HG02981 (cell line): ENCODE results near the gene CIZ1.

Experiments used
- ATAC-seq: cut with Tn5 transposase; IDR thresholded peaks from one replicate; pipeline ENCODE4 v1.9.1; 2021; ENCODE audit warnings: mild to moderate bottlenecking, moderate library complexity; ENCODE audit not compliant: unreplicated experiment

CIZ1 gene

GRCh38 chr9:128214571-128215490, 23.5 kb upstream of the CIZ1 start:
- ATAC-seq: no peak

DNA sequence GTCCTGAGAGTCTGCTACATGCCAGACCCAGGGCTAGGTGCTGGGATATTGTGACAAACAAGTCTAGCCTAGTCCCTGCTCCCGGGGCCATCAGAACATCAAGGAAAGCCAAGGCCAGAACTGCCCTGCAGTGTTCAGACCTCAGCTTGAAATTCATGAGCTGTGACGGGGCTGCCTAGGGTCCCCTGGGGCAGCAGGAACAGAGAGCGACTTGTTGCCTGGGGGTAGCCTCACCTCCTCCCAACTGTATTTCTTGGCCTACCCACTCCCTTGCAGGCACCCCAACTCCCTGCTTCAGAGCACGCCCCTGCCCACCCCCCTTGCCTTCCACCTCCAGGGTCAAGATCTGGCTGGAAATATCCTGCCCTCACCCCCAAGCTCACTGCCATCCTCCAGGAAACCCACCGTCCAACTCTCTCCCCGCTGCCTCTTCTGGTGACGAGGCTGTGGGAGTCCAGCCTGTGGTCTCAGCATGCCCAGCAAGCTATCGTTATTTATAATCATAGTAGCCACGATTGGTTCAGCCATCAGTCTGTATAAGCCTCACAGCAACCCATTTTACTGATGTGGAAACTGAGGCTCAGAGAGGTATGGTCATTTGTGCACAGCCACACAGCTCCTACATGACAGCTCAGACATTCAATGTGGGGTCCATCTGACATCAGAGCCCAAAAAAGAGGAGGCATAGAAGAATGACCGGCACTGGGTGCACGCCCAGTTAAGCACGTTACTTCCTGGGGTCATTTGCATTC, 22.6 kb upstream of the CIZ1 start:
- no peak for ATAC-seq

GRCh38 chr9:128211981-128212281, 20.6 kb upstream of the CIZ1 start:
- no peak for ATAC-seq

GRCh38 chr9:128211186-128211980, 20.0 kb upstream of the CIZ1 start:
- no peak for ATAC-seq

GRCh38 chr9:128208946-128209669, 17.7 kb upstream of the CIZ1 start:
- ATAC-seq: no peak

- no peak for ATAC-seq
Measured at GRCh38 chr9:128208386-128208785, 17.0 kb upstream of the CIZ1 start.

DNA sequence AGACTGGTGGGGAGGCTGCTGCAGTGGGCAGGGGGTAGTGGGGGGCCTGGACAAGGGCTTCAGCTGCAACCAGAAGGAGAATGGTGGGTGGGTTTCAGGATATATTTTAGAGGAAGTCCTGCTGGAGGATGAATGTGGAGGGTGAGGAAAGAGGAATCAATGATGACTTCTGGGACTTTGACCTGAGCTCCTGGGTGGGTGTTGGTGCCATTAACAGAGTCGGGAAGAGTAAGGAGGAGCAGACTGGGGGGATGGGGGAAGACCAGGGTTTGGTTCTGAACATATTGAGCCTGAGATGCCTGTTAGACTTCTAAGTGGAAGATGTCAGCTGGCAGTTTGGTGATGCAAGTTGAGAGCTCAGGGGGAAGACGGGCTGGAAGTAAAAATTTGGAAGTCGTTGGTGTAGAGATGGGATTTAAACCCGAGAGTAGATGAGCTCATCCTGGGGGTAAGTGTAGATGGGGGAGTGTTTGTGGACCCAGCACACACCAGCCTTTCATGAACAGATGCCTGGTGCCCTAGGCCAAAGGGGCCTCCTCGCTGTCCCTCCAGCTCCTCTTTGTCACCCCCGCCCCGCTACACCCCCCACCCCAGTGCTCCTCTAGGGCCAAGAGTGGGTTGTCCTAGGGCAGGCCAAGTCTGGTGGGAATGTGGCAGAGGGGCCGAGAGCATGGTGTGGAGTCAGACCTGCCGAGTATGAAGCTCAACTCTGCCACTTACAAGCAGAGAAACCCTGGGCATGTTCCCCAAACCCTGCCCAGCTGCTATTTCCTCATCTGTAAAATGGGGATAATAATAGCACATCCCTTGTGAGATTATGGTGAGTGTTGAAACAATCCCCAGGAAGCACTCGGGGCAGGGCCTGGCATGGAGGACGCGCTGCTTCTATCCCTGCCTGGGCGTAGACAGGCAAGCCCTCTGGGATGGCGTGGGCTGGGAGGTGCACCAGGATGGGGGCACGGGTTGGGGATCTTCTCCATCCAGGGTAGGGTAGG, 15.8 kb upstream of the CIZ1 start:
- ATAC-seq: no peak

DNA sequence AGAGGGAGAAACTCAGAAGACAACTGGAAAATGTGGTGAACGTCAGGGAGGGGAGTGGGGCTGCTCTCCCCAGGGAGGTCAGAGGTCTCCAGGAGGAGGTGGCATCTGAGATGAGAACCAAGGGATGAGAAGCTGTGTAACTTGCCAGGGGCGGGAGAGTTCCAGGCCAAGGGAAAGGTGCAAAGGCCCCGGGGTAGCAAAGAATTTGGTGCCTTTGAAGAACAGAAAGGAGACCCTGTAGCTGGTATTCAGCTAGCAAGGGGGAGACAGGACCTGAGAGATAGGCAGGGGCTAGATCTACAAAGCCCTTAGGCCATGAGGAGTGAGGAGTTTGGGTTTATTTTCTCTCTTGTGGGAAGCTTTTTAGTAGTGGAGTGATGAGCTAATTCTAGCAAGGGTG, 15.1 kb upstream of the CIZ1 start:
- ATAC-seq: no peak

DNA sequence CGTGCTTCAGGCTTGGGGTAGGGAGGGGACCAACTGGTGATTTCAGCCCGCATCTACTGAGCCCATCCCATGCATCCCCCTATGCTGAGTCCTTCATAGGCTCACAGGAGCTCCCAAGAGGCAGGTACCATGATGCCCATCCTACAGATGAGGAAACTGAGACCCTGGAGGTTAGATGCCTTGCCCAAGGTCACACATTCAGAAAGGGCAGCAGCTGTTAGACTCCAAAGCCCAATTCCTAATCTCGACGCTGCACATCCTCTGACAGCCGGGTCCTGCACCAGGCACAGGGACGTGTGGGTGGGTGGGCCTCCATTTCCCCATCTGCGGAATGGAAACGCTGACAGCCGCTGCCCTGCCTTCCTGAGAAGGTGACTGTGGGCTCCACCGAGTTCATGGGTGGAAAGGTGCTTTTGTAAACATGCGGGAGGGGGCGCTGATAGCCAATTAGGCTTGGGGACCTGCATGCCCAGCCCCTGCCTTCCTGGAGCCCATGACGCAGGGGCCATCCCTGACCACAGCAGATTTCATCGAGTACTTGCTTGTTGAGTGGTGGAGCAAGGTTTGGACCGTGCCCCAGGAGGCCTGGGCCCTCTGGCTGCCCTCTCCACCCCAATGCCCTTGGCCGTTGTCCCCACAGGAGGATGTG, 14.0 kb upstream of the CIZ1 start:
- no peak for ATAC-seq

- no peak for ATAC-seq
Measured at GRCh38 chr9:128204858-128205257, 13.5 kb upstream of the CIZ1 start.

DNA sequence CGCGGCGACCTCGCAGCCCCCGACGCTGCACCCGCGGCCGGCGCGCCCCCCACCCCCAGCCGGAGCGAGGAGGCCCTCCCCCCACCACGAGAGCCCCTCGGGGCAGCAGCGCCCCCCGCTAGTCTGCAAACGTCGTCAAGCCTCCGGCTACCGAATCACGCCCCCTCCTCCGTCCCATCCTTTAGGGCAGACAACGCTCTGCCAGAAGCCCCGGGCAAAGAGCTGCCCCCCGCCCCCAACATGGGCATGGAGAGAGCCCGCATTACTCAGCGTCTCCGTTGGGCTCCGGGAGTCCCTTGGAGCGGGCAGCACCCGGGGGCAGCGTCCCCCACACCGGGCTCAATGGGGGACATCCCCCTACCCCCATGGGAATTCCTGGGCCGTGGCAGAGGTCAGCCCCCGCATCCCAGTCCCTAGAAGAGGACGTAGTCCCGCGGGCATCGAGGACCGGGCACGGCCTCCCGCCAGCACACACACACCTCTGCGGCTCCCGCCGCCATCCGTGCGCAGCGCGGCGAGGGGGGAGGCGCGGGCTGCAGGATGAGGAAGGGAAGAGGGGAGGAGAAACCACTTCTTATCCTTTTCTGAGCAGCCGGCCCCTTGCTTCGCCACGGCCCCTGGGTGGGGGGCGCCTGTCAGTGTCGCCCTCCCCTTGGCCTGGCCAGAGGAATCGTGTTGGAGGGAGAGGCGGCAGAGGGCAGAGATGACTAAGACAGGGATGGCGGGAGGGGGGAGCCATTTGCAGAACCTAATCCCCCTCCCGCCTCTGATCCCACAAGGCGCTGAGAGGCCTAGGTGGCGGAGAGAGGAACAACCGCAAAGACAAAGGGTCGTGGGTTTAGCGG, 12.6 kb upstream of the CIZ1 start:
- no peak for ATAC-seq

DNA sequence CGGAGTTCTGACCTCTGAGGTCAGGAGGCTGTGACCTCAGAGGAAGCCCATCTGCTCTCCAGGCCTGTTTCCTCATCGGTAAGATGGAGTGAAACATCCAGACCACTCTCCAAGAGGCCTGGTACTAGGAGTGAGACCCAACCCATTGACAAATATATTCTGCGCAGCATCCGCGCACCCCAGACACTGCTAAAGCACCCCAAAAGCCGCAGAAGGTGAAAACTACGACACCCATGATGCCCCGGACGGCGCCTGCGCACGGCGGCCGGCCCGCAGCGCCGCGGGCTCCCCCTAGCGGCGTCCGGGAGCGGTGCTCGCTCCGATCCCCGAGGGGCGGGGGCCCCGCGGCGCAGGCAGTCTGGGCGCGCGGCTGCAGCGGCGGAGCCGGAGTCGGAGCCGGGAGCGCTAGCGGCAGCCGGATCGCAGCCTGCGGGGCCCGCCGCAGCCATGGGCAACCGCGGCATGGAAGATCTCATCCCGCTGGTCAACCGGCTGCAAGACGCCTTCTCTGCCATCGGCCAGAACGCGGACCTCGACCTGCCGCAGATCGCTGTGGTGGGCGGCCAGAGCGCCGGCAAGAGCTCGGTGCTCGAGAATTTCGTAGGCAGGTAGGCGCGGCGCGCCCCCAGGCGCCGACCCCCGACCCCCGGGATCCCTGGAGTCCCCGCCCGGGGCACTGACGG, 11.8 kb upstream of the CIZ1 start, which contains the start of gene DNM1:
Gene DNM1 (plus strand): TSS at position 356 of the 683 bp plus-strand sequence. CDS start 92 bp downstream, at position 448.
- peak; percentile 71 for ATAC-seq

DNA sequence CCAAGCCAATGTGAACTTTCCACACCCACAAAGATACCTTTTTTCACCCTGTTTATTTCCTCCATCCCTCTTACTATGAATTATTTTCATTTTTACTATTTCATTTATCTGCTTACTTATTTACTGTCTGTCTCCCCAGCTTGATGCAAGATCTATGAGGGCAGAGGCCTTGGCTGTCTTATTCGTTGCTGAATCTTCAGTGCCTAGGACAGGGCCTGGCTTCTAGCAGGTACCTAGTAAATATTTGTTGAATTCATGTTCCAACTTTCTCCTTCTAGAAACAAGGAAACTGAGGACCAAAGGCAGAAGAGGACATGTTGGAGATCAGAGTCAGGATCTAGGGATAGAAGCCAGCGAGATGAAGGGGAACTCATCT, 11.3 kb upstream of the CIZ1 start:
- ATAC-seq: no peak

DNA sequence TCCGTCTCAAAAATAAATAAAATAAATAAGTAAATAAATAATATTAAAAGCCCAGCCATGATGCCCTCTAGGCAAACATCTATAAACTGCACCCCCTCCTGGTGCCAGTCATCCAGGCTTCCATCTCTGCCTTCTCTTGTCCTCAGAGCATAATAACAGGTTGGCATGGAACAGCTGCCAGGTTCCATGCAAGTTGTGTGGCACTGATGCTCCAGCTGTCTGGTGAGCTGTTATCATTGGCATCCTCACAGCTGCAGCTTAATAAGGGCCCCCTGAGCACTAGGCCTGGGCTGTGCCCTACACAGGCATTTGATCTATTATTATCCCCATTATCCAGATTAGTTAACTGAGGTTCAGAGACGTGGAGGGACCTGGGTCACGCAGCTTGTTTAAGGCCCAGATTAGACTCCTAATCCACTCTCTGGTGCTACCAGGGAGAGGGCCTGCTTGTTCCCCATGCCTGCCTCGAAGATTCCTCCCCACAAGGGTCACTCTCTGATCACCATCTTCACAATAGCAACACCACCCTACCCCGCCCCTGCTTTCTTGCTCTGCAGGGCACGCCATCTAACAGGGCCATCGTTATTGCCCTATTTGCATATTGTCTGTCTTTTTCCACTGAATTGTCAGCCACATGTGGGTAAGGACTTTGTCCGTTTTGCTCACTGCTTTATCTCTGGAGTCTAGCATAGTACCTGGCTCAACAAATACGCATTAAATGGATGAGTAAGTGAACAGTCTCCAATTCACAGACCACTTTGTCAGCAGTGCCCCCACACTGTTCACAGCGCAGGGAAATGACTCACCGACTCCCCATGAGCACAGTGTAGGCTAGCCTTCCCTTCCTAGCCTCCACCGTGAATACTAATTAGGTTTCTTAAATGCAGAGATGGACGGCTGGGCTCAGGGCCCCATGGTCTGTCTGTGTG, 10.3 kb upstream of the CIZ1 start:
- no peak for ATAC-seq

DNA sequence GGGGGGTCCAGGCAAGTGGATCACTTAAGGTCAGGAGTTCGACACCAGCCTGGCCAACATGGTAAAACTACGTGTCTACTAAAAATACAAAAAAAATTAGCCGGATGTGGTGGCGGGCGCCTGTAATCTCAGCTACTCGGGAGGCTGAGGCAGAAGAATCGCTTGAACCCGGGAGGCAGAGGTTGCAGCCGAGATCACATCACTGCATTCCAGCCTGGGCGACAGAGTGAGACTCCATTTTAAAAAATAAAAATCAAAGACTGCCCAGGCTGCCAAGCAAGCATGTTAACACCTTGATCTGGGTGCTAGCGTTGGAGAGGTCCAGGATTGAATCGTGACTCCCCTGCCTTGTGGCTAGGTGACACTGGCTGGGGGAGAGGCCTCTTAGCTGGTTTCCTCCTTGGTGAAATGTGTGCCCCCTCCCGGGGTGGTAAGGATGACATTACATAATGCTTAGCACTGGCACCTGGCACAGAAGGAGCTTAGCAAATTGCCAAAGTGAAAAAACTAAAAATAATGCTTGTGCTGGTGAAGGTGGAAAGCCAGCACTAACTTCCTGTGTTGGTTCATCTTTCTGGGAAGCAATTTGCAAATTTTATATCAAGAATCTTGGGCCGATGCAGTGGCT, 2.2 kb upstream of the CIZ1 start:
- no peak for ATAC-seq
